Liver (tissue), 9 donors: ENCODE data around the gene HTATSF1. TPM values are rescaled to one million over a fixed set of nuclear protein-coding genes. Genes with fewer than 3 reads are reported as not detected.

Source experiments
- DNase-seq: peaks from one replicate; pipeline ENCODE4 v3.0.0-alpha.2; 2017; ENCODE audit warnings: low spot score
- H3K27ac ChIP-seq, 2 donors: one replicate each; pipeline ENCODE4 v1.7.0; 2013; ENCODE audit warnings: inconsistent platforms in 2 of 2, low read length in 2 of 2, control low read depth in 1 of 2, low read depth in 1 of 2, mild to moderate bottlenecking in 1 of 2
- H3K27me3 ChIP-seq, 4 donors: one replicate each; pipeline versions ENCODE4 v1.6.1 to v1.7.0; 2013; ENCODE audit warnings: low read length in 3 of 4, inconsistent platforms in 1 of 4, mild to moderate bottlenecking in 1 of 4, moderate library complexity in 1 of 4; ENCODE audit not compliant: control insufficient read depth in 4 of 4, insufficient read depth in 4 of 4
- H3K36me3 ChIP-seq, 4 donors: one replicate each; pipeline versions ENCODE4 v1.6.1 to v1.7.0; 2013; ENCODE audit warnings: low read length in 3 of 4, mild to moderate bottlenecking in 3 of 4, low read depth in 1 of 4, moderate library complexity in 1 of 4; ENCODE audit not compliant: control insufficient read depth in 4 of 4, insufficient read depth in 3 of 4
- H3K4me1 ChIP-seq, 4 donors: one replicate each; pipeline versions ENCODE4 v1.6.1 to v1.7.0; 2013; ENCODE audit warnings: low read length in 3 of 4, mild to moderate bottlenecking in 3 of 4, moderate library complexity in 1 of 4; ENCODE audit not compliant: control insufficient read depth in 4 of 4, insufficient read depth in 4 of 4
- H3K4me3 ChIP-seq, 3 donors: one replicate each; pipeline versions ENCODE4 v1.6.1 to v1.7.0; 2013; ENCODE audit warnings: low read length in 3 of 3, control low read depth in 1 of 3, low read depth in 1 of 3, mild to moderate bottlenecking in 1 of 3
- H3K9ac ChIP-seq, 2 donors: one replicate each; pipeline ENCODE4 v1.7.0; 2013; ENCODE audit warnings: low read length in 2 of 2, mild to moderate bottlenecking in 2 of 2, moderate library complexity in 2 of 2, control low read depth in 1 of 2, low read depth in 1 of 2
- H3K9me3 ChIP-seq, 4 donors: one replicate each; pipeline versions ENCODE4 v1.6.1 to v1.7.0; 2013; ENCODE audit warnings: low read length in 3 of 4; ENCODE audit not compliant: control insufficient read depth in 4 of 4
- EGR1 ChIP-seq, 2 donors: IDR thresholded peaks; 2 replicates each; pipeline ENCODE4 v1.6.1; 2016 to 2018; ENCODE audit warnings: antibody characterized with exemption in 2 of 2, low read depth in 2 of 2
- FOXA1 ChIP-seq: IDR thresholded peaks from 2 replicates; pipeline ENCODE4 v1.6.1; 2016; ENCODE audit warnings: antibody characterized with exemption
- FOXA2 ChIP-seq: IDR thresholded peaks from 2 replicates; pipeline ENCODE4 v1.6.1; 2016; ENCODE audit warnings: antibody characterized with exemption
- GABPA ChIP-seq, 2 donors: IDR thresholded peaks in 1 of 2; conservative IDR thresholded peaks in 1 of 2; 2 replicates each; pipeline ENCODE4 v1.6.1; 2016; ENCODE audit warnings: antibody characterized with exemption in 2 of 2, mild to moderate bottlenecking in 1 of 2, moderate library complexity in 1 of 2
- HNF4A ChIP-seq, 2 donors: conservative IDR thresholded peaks; 2 replicates each; pipeline ENCODE4 v1.6.1; 2016; ENCODE audit warnings: antibody characterized with exemption in 2 of 2, mild to moderate bottlenecking in 2 of 2
- HNF4G ChIP-seq: IDR thresholded peaks from 2 replicates; pipeline ENCODE4 v1.6.1; 2016; ENCODE audit warnings: antibody characterized with exemption
- JUND ChIP-seq, 2 donors: IDR thresholded peaks; 2 replicates each; pipeline ENCODE4 v1.6.1; 2016; ENCODE audit warnings: antibody characterized with exemption in 2 of 2
- NR2F2 ChIP-seq: IDR thresholded peaks from 2 replicates; pipeline ENCODE4 v1.6.1; 2016; ENCODE audit warnings: antibody characterized with exemption
- RAD21 ChIP-seq, 2 donors: IDR thresholded peaks; 2 replicates each; pipeline ENCODE4 v1.6.1; 2016; ENCODE audit warnings: antibody characterized with exemption in 2 of 2, mild to moderate bottlenecking in 2 of 2
- REST ChIP-seq: IDR thresholded peaks from 2 replicates; pipeline ENCODE4 v1.6.1; 2016; ENCODE audit warnings: antibody characterized with exemption, mild to moderate bottlenecking
- RXRA ChIP-seq, 2 donors: IDR thresholded peaks; 2 replicates each; pipeline ENCODE4 v1.6.1; 2017 to 2018; ENCODE audit warnings: antibody characterized with exemption in 2 of 2, mild to moderate bottlenecking in 1 of 2
- SP1 ChIP-seq: IDR thresholded peaks from 2 replicates; pipeline ENCODE4 v1.6.1; 2018; ENCODE audit warnings: antibody characterized with exemption, mild to moderate bottlenecking
- TAF1 ChIP-seq: conservative IDR thresholded peaks from 2 replicates; pipeline ENCODE4 v1.6.1; 2016; ENCODE audit warnings: antibody characterized with exemption, mild to moderate bottlenecking
- YY1 ChIP-seq: IDR thresholded peaks from 2 replicates; pipeline ENCODE4 v1.6.1; 2016; ENCODE audit warnings: antibody characterized with exemption, mild to moderate bottlenecking
- ZBTB33 ChIP-seq: IDR thresholded peaks from 2 replicates; pipeline ENCODE4 v1.6.1; 2016; ENCODE audit warnings: antibody characterized with exemption
- WGBS: extraction: QIAGEN DNeasy Blood & Tissue Kit; methylation state at CpG from one replicate; pipeline ENCODE4 v1.1.7; 2013; 5-methylcytosine and 5-hydroxymethylcytosine counted together
- polyA plus RNA-seq, 2 donors: library from polyadenylated mRNA; stranded (reverse) in 1 of 2; unstranded in 1 of 2; fragments of 200-250 nt in 1 of 2; fragments of >200 nt in 1 of 2; fragmentation: Nextera tagmentation in 1 of 2; extraction: Ambion mirVana in 1 of 2; gene quantifications; one replicate each; pipeline versions ENCODE4 v1.2.1 to v1.2.3, GENCODE V29; 2013 to 2015
- total RNA-seq, 2 donors: library from RNA; depleted of rRNA; stranded (reverse); fragments of >200 nt; gene quantifications; one replicate each; pipeline ENCODE4 v1.2.3, GENCODE V29; 2014
- TF ChIP-seq, protein P1 (sequence below): fragments of 150-350 bp; IDR thresholded peaks from 2 replicates; pipeline ENCODE4 v1.5.1; 2017; ENCODE audit warnings: improper control_type of control experiment, low read depth, low read length; ENCODE audit not compliant: missing input control
- TF ChIP-seq, protein P2 (sequence below): IDR thresholded peaks from 2 replicates; pipeline ENCODE4 v1.6.1; 2016; ENCODE audit warnings: antibody characterized with exemption
- TF ChIP-seq, protein P3 (sequence below): IDR thresholded peaks from 2 replicates; pipeline ENCODE4 v1.6.1; 2016; ENCODE audit warnings: antibody characterized with exemption
- donor health status: healthy.
- donor health status: healthy.
- donor health status: healthy.
- donor health status: healthy.
- donor health status: healthy.

HTATSF1 gene
- total and polyA plus RNA-seq, 4 donors, result 12.5 to 35.7 (median 14.1) TPM

GRCh38 chrX:136538811-136539210, 41.4 kb downstream of the HTATSF1 start:
- no peak overlapping the region for H3K9ac ChIP-seq
- WGBS, result 84% methylated on average over 2 of the region's 2 CpGs
- H3K4me1 ChIP-seq, result no peaks in the 10 kb centered on the region
- no peak overlapping the region for H3K27ac ChIP-seq
- no peak for DNase-seq
- no peak overlapping the region for H3K4me3 ChIP-seq
- peaks cover 0 to 2% (median 0%) of the 10 kb centered on the region in 4 donors for H3K27me3 ChIP-seq
- no peaks in the 10 kb centered on the region for H3K9me3 ChIP-seq
- H3K36me3 ChIP-seq, result no peaks in the 10 kb centered on the region
- TF ChIP-seq, protein P1, sequence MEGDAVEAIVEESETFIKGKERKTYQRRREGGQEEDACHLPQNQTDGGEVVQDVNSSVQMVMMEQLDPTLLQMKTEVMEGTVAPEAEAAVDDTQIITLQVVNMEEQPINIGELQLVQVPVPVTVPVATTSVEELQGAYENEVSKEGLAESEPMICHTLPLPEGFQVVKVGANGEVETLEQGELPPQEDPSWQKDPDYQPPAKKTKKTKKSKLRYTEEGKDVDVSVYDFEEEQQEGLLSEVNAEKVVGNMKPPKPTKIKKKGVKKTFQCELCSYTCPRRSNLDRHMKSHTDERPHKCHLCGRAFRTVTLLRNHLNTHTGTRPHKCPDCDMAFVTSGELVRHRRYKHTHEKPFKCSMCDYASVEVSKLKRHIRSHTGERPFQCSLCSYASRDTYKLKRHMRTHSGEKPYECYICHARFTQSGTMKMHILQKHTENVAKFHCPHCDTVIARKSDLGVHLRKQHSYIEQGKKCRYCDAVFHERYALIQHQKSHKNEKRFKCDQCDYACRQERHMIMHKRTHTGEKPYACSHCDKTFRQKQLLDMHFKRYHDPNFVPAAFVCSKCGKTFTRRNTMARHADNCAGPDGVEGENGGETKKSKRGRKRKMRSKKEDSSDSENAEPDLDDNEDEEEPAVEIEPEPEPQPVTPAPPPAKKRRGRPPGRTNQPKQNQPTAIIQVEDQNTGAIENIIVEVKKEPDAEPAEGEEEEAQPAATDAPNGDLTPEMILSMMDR, result no peak
- TF ChIP-seq FOXA2 (no peak), EGR1 (IDR thresholded peaks at IDR 0.05; ENCODE audit: low read depth in 2 of 2) (no peak), RXRA (IDR thresholded peaks at IDR 0.05) (no peak), REST (no peak), GABPA (IDR thresholded peaks at IDR 0.05 in 1 of 2, conservative IDR thresholded peaks at IDR 0.05 in 1 of 2) (no peak), HNF4G (no peak), YY1 (no peak), TAF1 (no peak), ZBTB33 (no peak), HNF4A (conservative IDR thresholded peaks at IDR 0.05) (no peak), FOXA1 (no peak), NR2F2 (no peak), JUND (IDR thresholded peaks at IDR 0.05) (no peak), RAD21 (IDR thresholded peaks at IDR 0.05) (no peak), SP1 (no peak)
- TF ChIP-seq, protein P2, sequence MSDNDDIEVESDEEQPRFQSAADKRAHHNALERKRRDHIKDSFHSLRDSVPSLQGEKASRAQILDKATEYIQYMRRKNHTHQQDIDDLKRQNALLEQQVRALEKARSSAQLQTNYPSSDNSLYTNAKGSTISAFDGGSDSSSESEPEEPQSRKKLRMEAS, result no peak
- TF ChIP-seq, protein P3, sequence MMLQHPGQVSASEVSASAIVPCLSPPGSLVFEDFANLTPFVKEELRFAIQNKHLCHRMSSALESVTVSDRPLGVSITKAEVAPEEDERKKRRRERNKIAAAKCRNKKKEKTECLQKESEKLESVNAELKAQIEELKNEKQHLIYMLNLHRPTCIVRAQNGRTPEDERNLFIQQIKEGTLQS, result no peak
